Measurements from ENCODE around the gene UNC45B. TPM values are rescaled to one million over a fixed set of nuclear protein-coding genes. Genes with fewer than 3 reads are reported as not detected.
"Not testable (repeated sequence)": the region's sequence is repeated elsewhere in the genome, so short reads cannot be mapped to it uniquely, and the experiment has no call there.

Gene UNC45B
- total and polyA plus RNA-seq, 5 experiments from 2014 or later, result 0.15 to 0.59 (median 0.36) TPM

GRCh38 chr17:35176897-35177296, 29.3 kb downstream of the UNC45B start:
- no peak for DNase-seq
- peaks cover 35 to 90% (median 71%) of the 10 kb centered on the region in 4 donors for H3K4me1 Mint-ChIP-seq
- peaks cover 0 to 5% (median 0%) of the 10 kb centered on the region in 9 donors for H3K9me3 Mint-ChIP-seq
- H3K27ac Mint-ChIP-seq, result peak overlapping the region; percentile 88 to 99 (median 93)
- no peak for ATAC-seq
- peak overlapping the region in 8 of 10 donors; percentile 27 to 90 (median 75) for H3K4me3 Mint-ChIP-seq
- H3K36me3 Mint-ChIP-seq, result peaks cover 0 to 2% (median 0%) of the 10 kb centered on the region in 3 donors
- POLR2A ChIA-PET, result interaction anchor here (0.6 to 11.0 kb wide), 7 partner anchors 11 to 361 kb away, joined by 3 to 102 read pairs (median 5); partner anchors contain the start of genes SLFN12L and SLFN5
- H3K27me3 Mint-ChIP-seq, result peaks cover 0 to 2% (median 0%) of the 10 kb centered on the region in 5 donors

DNA sequence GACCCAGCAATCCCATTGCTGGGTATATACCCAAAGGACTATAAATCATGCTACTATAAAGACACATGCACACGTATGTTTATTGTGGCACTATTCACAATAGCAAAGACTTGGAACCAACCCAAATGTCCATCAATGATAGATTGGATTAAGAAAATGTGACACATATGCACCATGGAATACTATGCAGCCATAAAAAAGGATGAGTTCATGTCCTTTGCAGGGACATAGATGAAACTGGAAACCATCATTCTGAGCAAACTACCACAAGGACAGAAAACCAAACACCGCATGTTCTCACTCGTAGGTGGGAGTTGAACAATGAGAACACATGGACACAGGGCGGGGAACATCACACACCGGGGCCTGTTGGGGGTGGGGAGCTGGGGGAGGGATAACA, 31.8 kb downstream of the UNC45B start:
- ATAC-seq, H3K27me3 Mint-ChIP-seq, H3K36me3 Mint-ChIP-seq, DNase-seq, H3K9me3 Mint-ChIP-seq: not testable (repeated sequence)
- POLR2A ChIA-PET, result interaction anchor here (0.7 to 11.0 kb wide), 4 partner anchors 34 to 105 kb away, joined by 4 to 102 read pairs (median 10); partner anchors contain the start of gene SLFN5
- Mint-ChIP-seq H3K4me3 (peak overlapping the region in 1 of 10 donors; percentile 19), H3K27ac (peak overlapping the region in 7 of 10 donors; percentile 25 to 88 (median 58)), H3K4me1 (peaks cover 44 to 89% (median 71%) of the 10 kb centered on the region in 4 donors)

- no peak for ATAC-seq
- no peaks in the 10 kb centered on the region for H3K36me3 Mint-ChIP-seq
- H3K9me3 Mint-ChIP-seq, result no peaks in the 10 kb centered on the region
- no peak for DNase-seq
- H3K4me1 Mint-ChIP-seq, result peaks cover 43 to 87% (median 69%) of the 10 kb centered on the region in 4 donors
- H3K27ac Mint-ChIP-seq, result peak overlapping the region in 4 of 10 donors; percentile 41 to 84 (median 70)
- H3K27me3 Mint-ChIP-seq, result no peaks in the 10 kb centered on the region
- H3K4me3 Mint-ChIP-seq, result peak overlapping the region in 1 of 10 donors; percentile 29
- POLR2A ChIA-PET, result interaction anchor here (1.2 to 11.0 kb wide), 3 partner anchors 8 to 58 kb away, joined by 3 to 102 read pairs (median 17); partner anchors contain the start of gene SLFN5
Observed at GRCh38 chr17:35183332-35183731, 35.7 kb downstream of the UNC45B start.

DNA sequence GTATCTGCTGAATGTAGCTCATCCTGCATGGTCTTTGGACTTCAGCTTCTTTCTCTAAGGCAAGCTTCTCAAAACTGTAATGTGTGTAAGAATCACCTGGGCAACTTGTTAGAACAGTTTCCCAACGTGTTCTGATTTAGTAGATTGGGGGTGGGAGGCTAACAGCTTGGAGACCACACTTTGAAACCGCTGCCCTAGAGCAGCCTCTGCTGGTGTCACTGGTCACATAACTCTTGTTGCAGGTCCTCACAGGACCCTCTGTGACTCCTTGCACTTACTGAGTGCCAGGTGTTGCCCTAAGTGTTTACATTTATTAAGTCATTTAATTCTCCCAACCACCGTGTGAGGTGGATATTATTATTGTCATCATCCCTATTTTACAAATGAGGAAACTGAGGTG, 36.7 kb downstream of the UNC45B start:
- POLR2A ChIA-PET, result interaction anchor here (1.2 to 11.0 kb wide), 3 partner anchors 9 to 57 kb away, joined by 3 to 102 read pairs (median 17); partner anchors contain the start of gene SLFN5
- H3K4me3 Mint-ChIP-seq, result peak overlapping the region in 1 of 10 donors; percentile 0
- no peaks in the 10 kb centered on the region for H3K9me3 Mint-ChIP-seq
- peaks cover 46 to 88% (median 75%) of the 10 kb centered on the region in 4 donors for H3K4me1 Mint-ChIP-seq
- H3K27ac Mint-ChIP-seq, result peak overlapping the region in 7 of 10 donors; percentile 0 to 75 (median 61)
- H3K36me3 Mint-ChIP-seq, result no peaks in the 10 kb centered on the region
- ATAC-seq (no peak), DNase-seq (no peak)
- no peaks in the 10 kb centered on the region for H3K27me3 Mint-ChIP-seq

- no peaks in the 10 kb centered on the region for H3K36me3 Mint-ChIP-seq
- H3K9me3 Mint-ChIP-seq, result no peaks in the 10 kb centered on the region
- no peak for DNase-seq
- peaks cover 44 to 84% (median 76%) of the 10 kb centered on the region in 4 donors for H3K4me1 Mint-ChIP-seq
- no peaks in the 10 kb centered on the region for H3K27me3 Mint-ChIP-seq
- peak overlapping the region in 9 of 10 donors; percentile 6 to 97 (median 61) for H3K27ac Mint-ChIP-seq
- POLR2A ChIA-PET, result interaction anchor here (0.9 to 3.8 kb wide), 4 partner anchors 12 to 54 kb away, joined by 3 to 17 read pairs (median 6); no protein-coding TSS in a partner anchor
- no peak for ATAC-seq
- H3K4me3 Mint-ChIP-seq, result peak overlapping the region in 2 of 10 donors; percentile 8 to 20
Observed at GRCh38 chr17:35185849-35186248, 38.2 kb downstream of the UNC45B start.

DNA sequence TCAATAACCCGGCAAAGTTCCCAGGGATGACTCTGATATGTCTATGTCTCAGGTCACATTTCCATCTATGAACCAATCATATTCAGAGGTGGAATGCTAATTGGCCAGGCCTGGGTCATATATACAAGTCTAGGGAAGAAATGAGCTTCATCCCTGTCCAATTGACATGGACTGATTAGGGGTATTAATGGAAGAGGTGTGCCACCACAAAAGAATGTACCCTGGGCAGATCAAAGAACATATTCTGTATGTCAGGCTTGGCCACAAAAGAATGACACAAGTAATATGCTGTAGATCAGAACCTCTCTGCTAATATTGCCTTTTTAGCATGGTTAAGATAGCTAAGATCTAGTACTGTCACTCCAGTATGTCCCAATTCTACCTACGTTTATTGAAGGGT, 39.9 kb downstream of the UNC45B start:
- no peak for DNase-seq
- Mint-ChIP-seq H3K4me3 (peak overlapping the region in 7 of 10 donors; percentile 2 to 92 (median 75)), H3K27ac (peak overlapping the region; percentile 88 to 97 (median 92)), H3K4me1 (peaks cover 47 to 97% (median 79%) of the 10 kb centered on the region in 4 donors), H3K27me3 (no peaks in the 10 kb centered on the region), H3K9me3 (no peaks in the 10 kb centered on the region), H3K36me3 (peaks cover 0 to 3% (median 0%) of the 10 kb centered on the region in 3 donors)
- POLR2A ChIA-PET, result interaction anchor here (0.7 to 6.3 kb wide), 13 partner anchors 9 to 271 kb away, joined by 3 to 122 read pairs (median 6); partner anchors contain the start of gene SLFN5
- no peak for ATAC-seq

DNA sequence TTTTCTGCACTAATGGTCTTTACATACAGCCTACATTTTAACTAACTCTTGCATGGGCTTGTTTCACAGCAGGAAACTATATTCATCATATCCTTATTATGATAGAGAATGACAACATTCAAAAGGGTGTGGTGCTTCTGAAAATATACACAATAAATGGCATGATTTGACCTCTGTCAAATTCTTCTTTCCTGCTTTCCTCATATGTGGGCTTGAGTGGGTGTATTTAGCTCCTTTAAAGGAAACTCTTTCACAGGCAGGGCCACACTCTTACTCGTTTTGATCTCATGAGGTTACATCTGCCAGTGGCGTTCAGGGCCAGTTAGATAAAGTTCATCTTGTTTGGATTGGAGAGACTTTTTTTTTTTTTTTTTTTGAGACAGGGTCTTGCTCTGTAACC, 40.5 kb downstream of the UNC45B start:
- ATAC-seq (peak; percentile 53 to 66), DNase-seq (peak in 5 of 10 donors; percentile 15 to 67 (median 51))
- POLR2A ChIA-PET, result interaction anchor here (0.7 to 6.3 kb wide), 16 partner anchors 8 to 300 kb away, joined by 3 to 122 read pairs (median 6); partner anchors contain the start of gene SLFN5
- Mint-ChIP-seq H3K36me3 (peaks cover 0 to 3% (median 0%) of the 10 kb centered on the region in 3 donors), H3K4me1 (peaks cover 50 to 97% (median 81%) of the 10 kb centered on the region in 4 donors), H3K4me3 (peak overlapping the region; percentile 75 to 92 (median 84)), H3K9me3 (no peaks in the 10 kb centered on the region), H3K27ac (peak overlapping the region; percentile 88 to 97 (median 92)), H3K27me3 (no peaks in the 10 kb centered on the region)

DNA sequence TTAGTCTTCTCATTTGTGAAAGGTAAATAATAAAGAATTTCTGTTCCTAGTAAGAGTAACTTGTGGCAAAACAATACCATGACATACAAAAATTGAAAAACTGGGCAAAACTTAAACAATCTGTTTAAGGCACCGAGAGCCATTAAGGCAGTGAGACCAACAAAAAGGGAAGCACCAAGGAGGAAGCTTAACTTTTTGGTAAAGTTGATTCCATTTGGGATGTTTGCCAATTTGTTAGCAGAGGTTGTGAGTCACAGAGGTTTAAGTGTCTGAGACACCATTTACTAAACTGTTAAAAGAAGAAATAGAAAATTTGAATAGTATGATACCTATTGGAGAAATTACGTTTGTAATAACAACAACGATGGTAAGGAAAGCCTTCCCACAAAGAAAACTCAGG, 41.7 kb downstream of the UNC45B start:
- Mint-ChIP-seq H3K4me1 (peaks cover 50 to 97% (median 78%) of the 10 kb centered on the region in 4 donors), H3K4me3 (peak overlapping the region; percentile 75 to 92 (median 84)), H3K36me3 (peaks cover 0 to 3% (median 0%) of the 10 kb centered on the region in 3 donors), H3K27me3 (no peaks in the 10 kb centered on the region), H3K27ac (peak overlapping the region; percentile 67 to 97 (median 94)), H3K9me3 (no peaks in the 10 kb centered on the region)
- POLR2A ChIA-PET, result interaction anchor here (0.5 to 6.3 kb wide), 8 partner anchors 8 to 378 kb away, joined by 4 to 122 read pairs (median 5); partner anchors contain the start of gene SLFN5
- no peak for ATAC-seq
- no peak for DNase-seq

DNA sequence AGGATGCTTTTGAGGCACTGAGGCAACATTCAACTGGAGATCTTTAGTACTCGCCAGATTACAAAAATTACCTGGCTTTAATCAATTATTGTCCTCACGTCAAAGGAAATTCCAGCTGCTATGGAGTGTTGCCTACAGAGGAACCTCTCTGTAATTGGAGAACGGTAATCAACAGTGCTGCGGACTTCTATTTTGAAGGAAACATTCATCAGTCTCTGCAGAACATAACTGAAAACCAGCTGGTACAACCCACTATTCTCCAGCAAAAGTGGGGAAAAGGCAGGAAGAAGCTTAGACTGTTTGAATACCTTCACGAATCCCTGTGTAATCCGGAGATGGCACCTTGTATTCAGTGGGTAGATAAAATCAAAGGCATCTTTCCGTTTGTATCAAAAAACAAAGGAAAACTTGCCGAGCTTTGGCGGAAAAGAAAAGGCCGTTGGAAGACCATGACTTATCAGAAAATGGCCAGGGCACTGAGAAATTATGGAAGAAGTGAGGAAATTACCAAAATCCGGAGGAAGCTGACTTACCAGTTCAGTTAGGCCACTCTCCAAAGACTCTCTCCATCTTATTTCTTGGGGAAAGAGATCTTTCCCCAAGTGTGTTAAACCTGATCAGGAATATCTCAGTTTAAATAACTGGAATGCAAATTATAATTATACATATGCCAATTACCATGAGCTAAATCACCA, 43.5 kb downstream of the UNC45B start:
- Mint-ChIP-seq H3K27me3 (no peaks in the 10 kb centered on the region), H3K9me3 (peaks cover 0 to 5% (median 0%) of the 10 kb centered on the region in 9 donors), H3K36me3 (peaks cover 0 to 3% (median 0%) of the 10 kb centered on the region in 3 donors), H3K4me1 (peaks cover 44 to 82% (median 63%) of the 10 kb centered on the region in 4 donors), H3K4me3 (peak overlapping the region in 7 of 10 donors; percentile 7 to 86 (median 26)), H3K27ac (peak overlapping the region in 9 of 10 donors; percentile 13 to 96 (median 60))
- ATAC-seq, result no peak
- POLR2A ChIA-PET, result interaction anchor here (0.8 to 6.3 kb wide), 5 partner anchors 16 to 50 kb away, joined by 3 to 122 read pairs (median 3); partner anchors contain the start of gene SLFN5
- no peak for DNase-seq

DNA sequence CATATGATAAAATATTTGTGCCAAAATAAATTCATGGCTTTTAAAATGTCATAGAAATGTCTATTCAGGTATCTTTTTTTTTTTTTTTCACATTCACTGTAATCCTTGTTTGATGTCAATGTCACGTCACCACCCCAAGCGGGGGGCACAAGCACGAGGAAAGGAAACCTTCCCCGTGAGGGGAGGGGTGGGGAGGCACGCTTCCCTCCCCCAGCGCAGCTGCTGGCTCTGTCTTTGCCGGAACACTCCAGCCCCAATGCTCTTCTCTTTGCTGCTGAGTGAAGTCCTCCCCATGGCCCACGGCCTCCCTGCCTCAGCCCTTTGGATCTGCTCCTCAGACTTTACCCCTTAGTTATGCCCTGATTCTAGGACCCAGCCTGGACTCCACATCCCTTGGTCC, 45.1 kb downstream of the UNC45B start:
- DNase-seq, result peak in 9 of 10 donors; percentile 40 to 82 (median 72)
- peak; percentile 57 to 77 for ATAC-seq
- H3K9me3 Mint-ChIP-seq, result peaks cover 0 to 11% (median 0%) of the 10 kb centered on the region in 9 donors
- no peaks in the 10 kb centered on the region for H3K27me3 Mint-ChIP-seq
- H3K36me3 Mint-ChIP-seq, result peaks cover 0 to 3% (median 0%) of the 10 kb centered on the region in 3 donors
- POLR2A ChIA-PET, result interaction anchor here (0.7 to 6.3 kb wide), 6 partner anchors 12 to 783 kb away, joined by 3 to 91 read pairs (median 4); no protein-coding TSS in a partner anchor
- peak overlapping the region; percentile 64 to 90 (median 84) for H3K4me3 Mint-ChIP-seq
- peak overlapping the region; percentile 81 to 99 (median 96) for H3K27ac Mint-ChIP-seq
- peaks cover 33 to 74% (median 55%) of the 10 kb centered on the region in 4 donors for H3K4me1 Mint-ChIP-seq

GRCh38 chr17:35194001-35194400, 46.4 kb downstream of the UNC45B start, which contains the start of gene SLC35G3:
SLC35G3 (minus strand) TSS chr17:35194393; CDS start chr17:35194307, 86 bp downstream.
- Mint-ChIP-seq H3K4me1 (peaks cover 26 to 61% (median 46%) of the 10 kb centered on the region in 4 donors), H3K27ac (peak within 1 kb of the TSS; percentile 81 to 99 (median 96)), H3K9me3 (peaks cover 0 to 14% (median 0%) of the 10 kb centered on the region in 9 donors), H3K4me3 (peak within 1 kb of the TSS; percentile 64 to 90 (median 84))
- POLR2A ChIA-PET, H3K27me3 Mint-ChIP-seq, DNase-seq, H3K36me3 Mint-ChIP-seq, ATAC-seq: not testable (repeated sequence)

DNA sequence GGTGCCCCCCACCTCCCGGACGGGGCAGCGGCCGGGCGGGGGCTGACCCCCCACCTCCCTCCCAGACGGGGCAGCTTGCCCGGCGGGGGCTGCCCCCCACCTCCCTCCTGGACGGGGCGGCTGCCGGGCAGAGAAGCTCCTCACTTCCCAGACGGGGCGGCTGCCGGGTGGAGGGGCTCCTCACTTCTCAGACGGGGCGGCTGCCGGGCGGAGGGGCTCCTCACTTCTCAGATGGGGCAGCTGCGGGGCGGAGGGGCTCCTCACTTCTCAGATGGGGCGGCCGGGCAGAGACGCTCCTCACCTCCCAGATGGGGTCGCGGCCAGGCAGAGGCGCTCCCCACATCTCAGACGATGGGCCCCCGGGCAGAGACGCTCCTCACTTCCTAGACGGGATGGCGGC, 47.4 kb downstream of the UNC45B start:
- not testable (repeated sequence) for DNase-seq, ATAC-seq, H3K27me3 Mint-ChIP-seq, H3K4me3 Mint-ChIP-seq
- Mint-ChIP-seq H3K9me3 (peaks cover 0 to 25% (median 7%) of the 10 kb centered on the region in 9 donors), H3K27ac (peak overlapping the region in 2 of 10 donors; percentile 3 to 48), H3K36me3 (peaks cover 3 to 10% (median 3%) of the 10 kb centered on the region in 3 donors), H3K4me1 (peaks cover 26 to 53% (median 39%) of the 10 kb centered on the region in 4 donors)
- POLR2A ChIA-PET, result interaction anchor here (1.0 to 1.1 kb wide), 2 partner anchors 12 to 17 kb away, joined by 3 read pairs; no protein-coding TSS in a partner anchor

All from naive thymus-derived CD8-positive, alpha-beta T cell (primary cell).